CD4-positive, alpha-beta T cell treated with Interleukin-6 at 100 ng/mL for 8 hours (primary cell): ENCODE results near the gene GNAT2.

ENCODE experiments used
- DNase-seq: peaks from one replicate; pipeline ENCODE4 v3.0.0-alpha.2; 2020; ENCODE audit warnings: mixed read lengths, low spot score

Gene GNAT2

GRCh38 chr1:109627692-109628399 is 8.4 kb upstream of the GNAT2 start:
- DNase-seq = no peak

GRCh38 chr1:109626682-109627408 is 7.4 kb upstream of the GNAT2 start:
- no peak for DNase-seq

- DNase-seq = no peak
These were observed 6.5 kb upstream of the GNAT2 start for GRCh38 chr1:109625601-109626560.

DNA sequence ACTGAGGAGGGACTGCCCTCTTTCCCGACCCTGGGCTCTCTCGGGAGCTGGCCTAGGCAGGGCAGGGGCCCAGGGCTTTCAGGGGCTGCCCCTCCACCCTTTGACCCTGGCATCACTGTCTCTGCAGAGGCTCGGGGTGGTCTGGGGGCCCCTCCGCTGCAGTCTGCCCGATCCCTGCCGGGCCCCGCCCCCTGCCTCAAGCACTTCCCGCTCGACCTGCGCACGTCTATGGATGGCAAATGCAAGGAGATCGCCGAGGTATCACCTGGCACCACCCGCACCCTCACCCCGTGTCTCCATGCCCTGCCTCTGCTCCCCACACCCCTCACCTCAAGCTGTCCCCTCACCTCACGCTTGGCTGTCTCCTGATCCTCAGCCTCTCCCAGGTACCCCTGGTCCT is 5.8 kb upstream of the GNAT2 start:
- no peak for DNase-seq

DNA sequence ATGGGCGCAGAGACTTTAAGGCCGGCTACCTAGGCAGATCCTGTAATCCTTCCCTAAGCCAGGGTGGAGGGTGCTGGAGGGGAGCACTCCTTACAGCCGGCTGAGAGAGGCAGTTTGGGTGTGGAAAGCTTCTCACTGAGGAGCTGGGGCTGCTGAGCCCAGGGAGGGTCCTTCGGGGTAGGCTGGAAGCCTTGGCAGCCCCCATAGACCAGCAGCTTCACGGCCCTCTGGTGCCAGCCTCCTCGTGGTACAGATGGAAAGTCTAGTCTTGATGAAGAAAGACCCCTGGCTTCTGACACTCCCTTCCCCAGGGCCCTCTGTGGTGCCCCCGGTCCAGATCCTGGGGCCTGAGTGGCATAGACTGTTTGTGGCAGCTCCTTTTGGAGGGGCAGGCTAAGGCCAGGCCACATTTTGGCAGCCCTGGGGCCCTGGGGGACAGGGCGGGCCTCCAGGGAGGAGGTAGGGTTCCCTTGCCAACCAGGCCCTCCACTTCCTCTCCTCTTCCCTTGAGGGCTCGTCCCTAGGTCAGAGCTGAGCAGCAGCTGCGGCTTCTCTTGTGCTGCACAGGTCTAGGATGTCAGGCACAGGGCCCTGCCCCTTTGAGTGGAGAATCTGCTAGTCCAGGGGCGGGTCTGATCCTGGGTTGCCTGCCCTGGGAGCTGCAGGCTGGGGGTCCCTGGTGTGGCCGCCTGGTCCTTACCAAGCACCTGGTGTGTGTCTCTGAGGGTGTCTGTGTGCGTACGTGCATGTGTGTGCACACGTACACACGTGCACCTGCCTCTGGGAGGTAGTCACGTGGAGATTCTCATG is 5.0 kb upstream of the GNAT2 start:
- peak; percentile 30 for DNase-seq

DNA sequence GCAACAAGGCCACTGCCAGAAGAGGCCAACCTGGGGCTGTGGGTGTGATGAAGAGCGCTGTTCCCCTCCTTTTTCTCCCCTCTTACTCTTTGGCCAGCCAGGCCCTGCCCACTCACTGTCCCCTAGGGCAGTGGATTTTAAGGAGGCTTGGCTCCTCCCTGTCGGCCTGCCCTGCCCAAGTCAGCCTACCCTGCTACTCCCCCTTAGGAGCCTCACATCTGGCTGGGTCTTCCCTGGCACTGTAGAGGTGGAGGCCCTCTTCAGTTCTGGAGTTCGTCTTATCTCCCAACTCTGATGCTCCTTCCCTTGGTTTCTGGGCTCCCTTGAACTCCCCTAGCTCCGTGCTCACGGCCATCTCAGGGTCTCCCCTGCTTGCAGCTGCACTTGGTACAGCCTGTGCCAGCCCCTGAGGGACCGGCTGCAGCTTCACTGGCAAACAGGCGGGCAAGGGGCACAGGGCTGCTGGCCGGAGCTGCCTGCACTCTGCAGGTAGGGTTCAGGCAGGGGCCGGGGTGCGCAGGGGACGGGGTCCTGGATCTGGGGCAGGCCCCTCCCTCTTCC is 4.3 kb upstream of the GNAT2 start:
- no peak for DNase-seq

DNA sequence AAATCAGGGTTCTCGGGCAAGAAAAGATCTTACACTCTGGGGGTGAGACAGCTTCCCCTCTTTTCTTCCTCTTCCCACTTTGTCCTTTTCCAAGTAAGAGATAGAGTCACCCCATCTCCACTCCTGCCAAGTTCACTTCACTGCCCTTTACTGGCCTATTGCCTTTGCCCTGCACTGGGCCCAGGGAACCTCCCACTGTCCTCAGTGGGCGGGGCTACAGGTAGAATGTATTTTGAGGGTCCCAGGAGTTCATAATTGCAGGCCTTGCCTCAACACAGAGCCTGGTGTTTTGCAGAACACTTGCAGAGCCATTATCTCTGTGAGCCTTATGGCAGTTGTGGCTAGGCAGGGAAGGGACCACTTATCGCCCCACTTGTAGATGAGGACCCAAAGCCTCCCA is 3.5 kb upstream of the GNAT2 start:
- DNase-seq = no peak

DNA sequence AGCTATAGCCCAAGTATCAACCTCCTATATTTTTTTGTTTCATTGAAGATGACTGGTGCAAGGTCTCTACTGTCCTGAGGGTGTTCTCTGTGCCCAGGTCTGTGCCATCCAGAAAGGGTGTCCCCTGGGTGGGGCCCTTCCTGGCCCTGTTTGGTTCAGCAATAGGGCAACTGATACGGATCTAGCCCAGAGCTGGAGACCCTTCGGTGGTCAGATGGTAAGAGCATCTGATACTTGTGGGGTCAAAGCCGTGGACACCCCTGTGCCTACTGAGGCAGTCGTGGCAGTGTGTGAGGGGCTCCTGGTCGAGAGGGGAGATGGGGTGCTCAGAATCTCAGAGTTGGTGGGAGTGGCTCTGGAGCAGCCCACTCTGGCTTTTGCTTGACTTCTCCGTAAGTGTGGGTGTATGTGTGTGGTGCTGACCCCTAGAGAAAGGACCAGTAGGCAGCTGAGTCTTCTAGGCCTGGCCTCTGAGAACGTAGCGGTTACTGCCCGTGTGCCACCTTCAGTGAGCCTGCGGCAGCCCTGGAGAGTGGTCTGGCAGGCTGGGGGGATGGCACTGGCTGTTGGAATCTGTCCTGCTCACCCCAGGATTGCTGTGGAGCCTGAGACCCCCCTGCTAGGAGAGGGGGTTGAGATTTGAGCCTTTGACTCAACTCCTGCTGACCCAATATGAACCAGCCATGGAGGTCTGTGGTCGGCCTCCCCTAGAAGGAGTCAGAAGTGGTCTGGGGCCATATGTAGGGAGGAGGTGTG is 2.9 kb upstream of the GNAT2 start:
- no peak for DNase-seq

- no peak for DNase-seq
These were observed 2.1 kb upstream of the GNAT2 start for GRCh38 chr1:109621379-109622136.

DNA sequence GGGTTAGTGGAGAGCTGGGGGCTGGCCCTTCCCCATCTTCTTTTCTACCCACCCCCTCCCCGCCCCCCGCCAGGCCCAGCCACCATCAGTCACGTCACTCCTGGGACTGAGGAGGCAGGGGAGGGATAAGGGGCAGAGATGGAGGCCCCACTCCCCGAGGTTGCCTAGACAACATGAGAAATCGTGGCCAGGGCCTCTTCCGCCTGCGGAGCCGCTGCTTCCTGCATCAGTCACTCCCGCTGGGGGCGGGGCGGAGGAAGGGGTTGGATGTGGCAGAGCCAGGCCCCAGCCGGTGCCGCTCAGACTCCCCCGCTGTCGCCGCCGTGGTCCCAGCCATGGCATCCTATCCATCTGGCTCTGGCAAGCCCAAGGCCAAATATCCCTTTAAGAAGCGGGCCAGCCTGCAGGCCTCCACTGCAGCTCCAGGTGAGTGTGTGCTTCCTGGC is 1.4 kb upstream of the GNAT2 start:
- DNase-seq = peak; percentile 96

DNA sequence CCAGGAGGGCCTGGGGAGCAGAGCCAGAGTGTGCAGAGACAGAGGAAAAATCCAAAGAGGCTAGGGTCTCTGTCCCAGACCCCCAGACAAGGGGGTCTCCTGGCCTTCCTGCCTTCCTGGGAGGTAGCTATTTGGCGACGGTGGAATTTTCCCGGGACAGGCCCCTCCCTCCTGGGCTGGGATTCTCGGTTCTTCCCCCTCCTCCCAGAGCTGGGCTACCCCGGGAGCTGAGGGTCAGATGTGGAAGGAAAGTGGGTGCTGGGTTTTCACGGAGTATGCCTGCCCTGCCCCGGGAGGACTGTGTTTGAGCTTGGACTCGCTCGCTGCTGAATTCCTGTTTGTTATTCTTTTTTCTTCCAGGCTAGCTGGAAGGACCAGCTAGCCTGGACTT is 980 bp upstream of the GNAT2 start:
- no peak for DNase-seq

DNA sequence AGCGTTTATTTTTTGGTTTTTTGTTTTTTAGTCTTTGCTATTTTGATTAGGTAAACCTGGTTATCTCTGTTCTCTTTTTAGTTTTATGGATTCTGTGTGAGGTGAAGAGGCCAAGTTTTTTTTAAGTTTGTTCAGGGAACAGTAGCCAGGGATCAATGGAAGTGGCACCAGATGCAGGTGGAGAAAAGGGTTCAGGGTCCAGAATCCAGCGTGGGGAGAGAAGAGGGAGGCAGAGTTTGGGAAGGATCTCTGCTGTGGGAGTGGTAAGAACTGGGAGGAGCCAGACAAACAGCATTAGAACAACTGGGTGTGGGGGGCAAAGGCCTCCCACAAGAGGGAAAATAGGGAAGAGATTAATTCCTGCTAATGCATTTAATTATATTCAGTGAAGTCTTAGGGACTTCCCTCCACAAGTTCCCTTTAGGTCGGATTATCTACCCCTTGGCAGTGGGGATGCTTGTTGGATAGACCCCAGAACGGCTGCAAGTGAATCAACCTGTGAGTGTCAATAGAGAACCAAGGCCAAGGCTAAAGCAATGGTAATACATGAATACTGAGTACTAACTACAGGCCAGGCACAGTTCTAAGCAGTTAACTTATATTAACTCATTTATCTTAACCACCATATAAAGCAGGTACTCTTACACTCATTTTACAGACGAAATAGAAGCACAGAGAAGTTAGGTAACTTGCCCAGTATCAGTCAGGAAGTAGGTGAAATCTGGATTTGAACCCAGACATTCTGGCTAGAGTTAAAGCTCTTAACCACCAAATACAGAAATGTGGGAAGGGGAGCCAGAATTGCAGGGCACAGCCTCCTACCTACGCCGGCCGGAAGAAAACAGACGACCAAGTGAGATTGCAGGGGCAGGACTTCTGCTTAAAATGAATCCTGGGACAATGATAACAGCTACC is 498 bp downstream of the GNAT2 start:
- DNase-seq = no peak

DNA sequence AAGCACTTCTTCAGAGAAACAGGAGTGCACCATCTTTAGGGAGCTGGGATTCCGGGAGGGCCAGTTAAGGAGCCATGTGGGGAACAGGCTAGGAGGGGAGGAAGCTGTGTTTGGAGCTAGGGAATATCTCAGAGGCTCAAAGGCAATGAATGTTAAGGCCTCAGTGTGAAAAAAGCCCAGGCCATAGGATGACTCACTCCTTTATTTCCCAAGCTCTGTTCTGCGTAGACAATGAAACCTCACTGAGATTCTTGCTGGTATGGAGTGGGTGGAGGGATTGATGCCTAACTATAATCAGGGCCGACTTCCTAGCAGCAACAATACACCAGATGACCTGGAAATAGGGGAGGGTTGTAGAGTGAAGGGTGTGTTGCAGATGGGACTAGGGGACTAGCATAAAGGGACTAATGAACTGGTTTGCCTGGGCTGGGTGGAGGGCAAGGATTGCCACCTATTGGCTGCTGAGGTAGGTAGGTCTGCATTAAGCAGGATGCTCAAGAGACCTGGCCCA is 2.1 kb downstream of the GNAT2 start:
- DNase-seq = no peak

DNA sequence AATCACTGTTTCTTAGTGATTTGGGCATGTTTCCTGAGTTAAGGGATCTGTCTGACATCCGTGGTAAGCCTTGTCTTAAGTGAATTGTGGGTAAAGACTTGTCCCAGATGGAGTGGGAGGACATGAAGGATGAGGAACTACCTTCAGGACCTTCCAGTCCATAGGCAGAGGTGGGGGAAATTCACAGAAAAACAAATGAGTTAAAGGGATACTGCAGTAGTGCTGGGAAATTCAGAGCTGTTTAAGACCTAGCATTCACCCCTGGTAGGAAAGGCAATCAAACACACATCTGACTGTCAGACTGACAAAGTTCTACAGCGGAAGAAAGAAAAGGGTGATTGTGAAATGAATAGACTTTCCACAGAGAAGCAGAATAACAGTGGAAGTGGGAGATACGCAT is 3.0 kb downstream of the GNAT2 start:
- no peak for DNase-seq

GRCh38 chr1:109615879-109616278 is 3.5 kb downstream of the GNAT2 start:
- DNase-seq = peak; percentile 35

GRCh38 chr1:109613361-109614147 is 5.9 kb downstream of the GNAT2 start:
- no peak for DNase-seq

DNA sequence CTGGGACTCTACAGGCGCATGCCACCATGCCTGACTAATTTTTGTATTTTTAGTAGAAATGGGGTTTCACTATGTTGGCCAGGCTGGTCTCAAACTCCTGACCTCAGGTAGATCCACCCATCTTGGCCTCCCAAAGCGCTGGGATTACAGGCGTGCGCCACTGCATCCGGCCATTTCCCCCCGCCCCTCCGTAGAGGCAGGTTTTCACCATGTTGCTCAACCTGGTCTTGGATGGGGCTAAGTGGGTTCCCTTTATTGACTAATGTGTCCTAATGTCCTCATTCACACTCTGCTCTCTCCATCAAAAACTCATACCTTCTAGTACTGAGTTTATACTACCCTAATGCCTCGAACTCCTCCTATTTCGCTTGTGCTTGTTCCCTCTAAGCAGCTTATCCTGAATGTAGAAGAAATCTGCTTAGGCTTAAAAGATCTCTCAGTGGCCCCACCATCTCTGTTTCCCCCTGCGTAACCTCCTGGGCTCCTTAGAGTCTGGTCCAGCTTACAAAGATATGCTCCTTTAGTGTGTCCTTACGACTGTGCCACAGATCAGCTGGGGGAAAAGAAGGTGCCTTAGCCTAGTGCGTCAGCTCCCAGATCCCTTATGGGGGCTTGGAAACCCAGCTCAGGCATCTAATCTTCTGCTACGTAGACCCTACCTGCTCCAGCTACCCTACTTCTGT is 8.0 kb downstream of the GNAT2 start:
- no peak for DNase-seq
